T-helper 2 cell (primary cell): ENCODE measurements around the gene E2F1.

Experiments used
- DNase-seq, 5 experiments: peaks; one replicate each; pipeline versions ENCODE4 v3.0.0 to v3.0.0-alpha.2; 2012 to 2022
- total RNA-seq, 2 donors: gene quantifications; one replicate each; lab custom pipeline; 2026; lab: John Stamatoyannopoulos, UW

E2F1 gene
- 5.7 to 7.5 reads per million in 2 donors for total RNA-seq

- peak; percentile 90 to 97 (median 93) for DNase-seq
Observed at GRCh38 chr20:33686100-33686983, at the start of gene E2F1. TSS of gene E2F1 (minus strand) at chr20:33686385. CDS start at chr20:33686264, 121 bp downstream.

DNA sequence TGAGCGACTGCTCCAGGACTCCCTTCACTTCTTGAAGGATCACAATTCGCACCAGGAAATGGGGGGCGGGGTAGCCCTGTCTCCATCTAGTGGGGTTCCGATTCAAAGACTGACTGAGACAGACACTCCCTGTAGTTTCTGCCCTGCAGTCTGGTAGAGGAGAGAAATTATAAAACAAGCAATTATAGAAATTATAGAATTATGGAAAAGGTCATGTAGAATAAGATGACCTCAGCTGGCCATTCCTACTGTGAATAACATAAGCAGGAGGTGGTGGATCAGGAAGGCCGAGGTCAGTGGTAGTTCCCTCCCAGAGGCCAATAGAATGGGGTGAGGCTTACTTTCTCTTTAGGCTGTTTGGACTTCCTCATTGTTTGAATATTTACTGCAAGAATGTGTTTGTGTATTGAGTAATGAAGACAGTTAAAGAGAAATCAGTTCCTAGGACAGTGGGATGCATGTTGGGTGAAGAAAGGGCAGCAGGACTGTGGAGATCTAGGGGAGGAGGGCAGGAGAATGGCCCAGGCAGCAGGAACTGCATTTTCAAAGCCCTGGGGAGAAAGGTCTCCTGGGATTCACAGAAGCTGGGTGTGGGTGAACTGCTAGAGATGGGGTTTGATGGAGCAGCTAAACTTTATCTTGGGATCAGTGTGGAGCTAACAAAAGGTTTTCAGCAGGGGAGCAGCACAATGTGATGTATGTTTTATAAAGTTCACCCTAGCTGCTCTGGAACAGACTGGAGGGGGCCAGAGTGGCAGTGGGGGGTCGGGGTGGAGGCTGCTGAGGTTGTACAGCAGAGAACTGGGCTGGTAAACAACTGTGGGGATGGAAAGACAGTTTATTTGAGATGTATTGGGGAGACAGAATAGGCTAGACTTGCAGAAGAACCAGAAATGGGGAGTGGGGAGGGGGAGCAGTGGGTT is 47.7 kb upstream of the E2F1 start:
- DNase-seq, result no peak

GRCh38 chr20:33732166-33732970 is 46.2 kb upstream of the E2F1 start:
- peak in 4 of 5 experiments; percentile 59 to 84 (median 78) for DNase-seq

DNA sequence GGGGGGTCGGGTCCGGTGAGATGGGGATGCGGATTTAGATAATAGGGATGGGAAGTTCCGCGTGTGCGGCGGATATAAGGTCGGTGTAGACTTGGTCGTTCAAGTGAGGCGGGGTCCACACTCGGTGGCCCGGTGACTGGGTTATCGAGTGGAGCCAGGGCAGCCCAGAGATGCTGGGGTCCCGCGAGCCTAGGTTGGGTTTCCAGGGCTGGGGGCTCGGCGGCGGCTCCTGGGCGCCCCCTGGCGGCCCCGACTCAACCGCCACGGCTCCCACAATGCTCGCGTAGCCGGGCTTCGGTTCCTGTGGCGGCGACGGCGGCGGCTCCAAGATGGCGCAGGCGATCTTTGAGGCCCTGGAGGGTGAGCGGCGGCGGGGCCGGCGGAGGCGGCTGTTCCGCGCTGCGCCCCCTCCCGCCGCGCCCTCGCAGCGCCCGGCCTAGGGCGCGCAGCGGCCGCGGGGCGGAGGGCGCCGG is 45.5 kb upstream of the E2F1 start, which contains the start of gene ZNF341:
TSS of gene ZNF341 (plus strand) at position 304 of the 473 bp plus-strand sequence. CDS start at position 330, 26 bp downstream.
- DNase-seq, result peak; percentile 79 to 94 (median 83)

DNA sequence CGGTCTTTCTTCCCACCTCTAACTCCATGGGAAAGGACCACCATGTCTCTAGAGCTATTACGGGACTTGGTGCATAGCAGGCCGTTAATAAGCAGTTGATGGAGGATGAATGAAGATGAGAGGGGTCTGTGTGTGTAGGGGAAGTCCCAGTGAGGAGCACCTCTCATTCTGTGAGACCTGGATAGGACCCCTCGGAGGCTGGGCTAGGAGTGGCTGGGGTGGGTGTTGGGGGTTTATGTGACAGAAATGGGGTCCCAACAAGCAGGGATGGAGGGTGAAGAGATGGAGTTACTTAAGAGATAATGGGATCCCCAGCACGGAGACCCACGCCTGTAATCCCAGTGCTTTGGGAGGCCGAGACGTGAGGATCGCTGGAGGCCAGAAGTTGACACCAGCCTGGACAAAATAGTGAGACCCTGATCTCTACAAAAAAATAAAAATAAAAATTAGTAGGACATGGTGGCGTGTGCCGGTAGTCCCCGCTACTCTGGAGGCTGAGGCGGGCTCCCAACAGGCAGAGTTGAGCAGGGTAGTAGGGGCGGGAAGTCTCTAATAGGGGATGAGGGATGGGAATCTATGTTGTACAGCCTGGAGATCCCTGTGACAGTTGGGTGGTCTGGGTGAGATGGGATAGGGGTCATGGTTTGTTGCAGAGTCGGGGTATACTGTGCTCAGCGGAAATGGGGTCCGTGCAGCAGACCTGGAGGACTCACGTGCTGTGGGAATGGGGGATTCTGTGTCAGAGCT is 44.9 kb upstream of the E2F1 start:
- no peak for DNase-seq

DNA sequence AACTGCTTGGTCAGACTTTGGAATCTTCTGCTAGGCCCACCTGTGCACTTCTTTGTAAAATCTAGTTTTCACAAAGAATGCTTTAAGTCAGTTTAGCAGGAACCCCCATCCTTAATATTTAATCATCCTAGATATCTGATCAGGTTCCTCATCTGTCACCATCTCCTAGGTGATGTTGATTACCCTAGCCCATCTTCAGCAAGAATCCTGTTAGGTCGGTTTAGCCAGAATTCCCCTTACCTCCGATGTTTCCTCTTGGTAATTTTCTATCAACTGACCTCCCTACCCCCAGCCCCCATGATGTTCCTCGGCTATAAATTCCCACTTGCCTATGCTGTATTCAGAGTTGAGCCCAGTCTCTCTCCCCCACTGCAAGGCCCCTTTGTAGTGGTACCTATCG is 42.9 kb upstream of the E2F1 start:
- DNase-seq, result no peak

DNA sequence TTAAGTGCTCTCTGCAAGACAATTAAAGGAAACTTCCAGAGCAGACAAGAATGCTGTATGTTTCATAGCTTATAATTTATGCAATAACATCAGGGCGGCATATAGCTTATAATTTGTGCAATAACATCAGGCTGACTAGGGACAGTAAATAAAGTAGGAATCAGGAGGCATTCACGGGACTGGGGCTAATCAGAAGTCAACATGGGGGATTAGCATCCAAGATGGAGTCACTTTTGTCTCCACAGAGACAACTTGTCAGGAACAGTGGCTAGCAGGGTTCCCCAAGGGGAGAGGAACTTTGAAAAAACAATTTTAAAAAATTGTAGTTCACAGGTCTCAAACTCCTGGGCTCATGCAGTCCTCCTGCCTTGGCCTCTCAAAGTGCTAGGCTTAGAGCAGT is 42.3 kb upstream of the E2F1 start:
- DNase-seq, result no peak

DNA sequence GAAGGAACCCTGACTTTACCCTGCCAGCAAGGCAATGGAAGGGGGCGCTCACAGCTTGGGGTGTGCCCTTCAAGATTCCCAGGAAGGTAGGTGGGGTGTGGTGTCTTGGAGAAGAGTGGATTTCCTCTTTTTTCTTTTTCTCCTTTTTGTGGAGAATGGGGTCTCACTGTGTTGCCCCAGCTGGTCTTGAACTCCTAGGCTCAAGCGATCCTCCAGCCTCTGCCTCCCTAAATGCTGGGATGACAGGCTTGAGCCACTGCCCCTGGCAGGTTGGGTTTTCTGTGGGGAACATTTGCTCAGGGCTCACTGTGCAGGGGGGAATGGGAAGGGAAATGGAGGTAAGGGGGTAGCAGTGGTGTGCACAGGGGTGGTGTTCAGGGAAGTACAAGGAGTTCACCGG is 41.6 kb upstream of the E2F1 start:
- no peak for DNase-seq

GRCh38 chr20:33727115-33727479 is 40.9 kb upstream of the E2F1 start:
- DNase-seq, result no peak

GRCh38 chr20:33725607-33726264 is 39.6 kb upstream of the E2F1 start:
- no peak for DNase-seq

DNA sequence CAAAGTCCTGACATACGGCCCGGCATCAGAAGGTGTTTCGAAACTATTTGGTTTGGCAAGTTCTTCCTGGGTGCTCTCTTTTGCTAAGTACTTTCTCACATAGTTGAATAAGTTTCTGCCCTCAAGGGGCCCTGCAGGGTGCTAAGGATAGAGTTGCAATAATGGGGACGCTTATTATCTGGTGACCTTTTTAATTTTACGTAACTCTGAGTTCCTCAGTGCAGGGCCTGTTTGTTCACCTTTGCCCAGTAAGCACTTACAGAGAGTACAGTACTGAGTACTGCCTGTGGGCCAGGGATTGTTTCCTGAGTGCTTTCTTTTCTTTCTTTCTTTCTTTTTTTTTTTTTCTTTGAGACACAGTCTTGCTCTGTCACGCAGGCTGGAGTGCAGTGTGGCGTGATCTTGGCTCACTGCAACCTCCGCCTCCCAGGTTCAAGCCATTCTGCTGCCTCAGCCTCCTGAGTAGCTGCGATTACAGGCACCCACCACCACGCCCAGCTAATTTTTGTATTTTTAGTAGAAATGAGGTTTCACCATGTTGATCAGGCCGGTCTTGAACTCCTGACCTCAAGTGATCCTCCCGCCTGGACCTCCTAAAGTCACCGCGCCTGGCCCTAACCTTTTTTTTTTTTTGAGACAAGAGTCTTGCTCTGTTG is 38.4 kb upstream of the E2F1 start:
- no peak for DNase-seq

DNA sequence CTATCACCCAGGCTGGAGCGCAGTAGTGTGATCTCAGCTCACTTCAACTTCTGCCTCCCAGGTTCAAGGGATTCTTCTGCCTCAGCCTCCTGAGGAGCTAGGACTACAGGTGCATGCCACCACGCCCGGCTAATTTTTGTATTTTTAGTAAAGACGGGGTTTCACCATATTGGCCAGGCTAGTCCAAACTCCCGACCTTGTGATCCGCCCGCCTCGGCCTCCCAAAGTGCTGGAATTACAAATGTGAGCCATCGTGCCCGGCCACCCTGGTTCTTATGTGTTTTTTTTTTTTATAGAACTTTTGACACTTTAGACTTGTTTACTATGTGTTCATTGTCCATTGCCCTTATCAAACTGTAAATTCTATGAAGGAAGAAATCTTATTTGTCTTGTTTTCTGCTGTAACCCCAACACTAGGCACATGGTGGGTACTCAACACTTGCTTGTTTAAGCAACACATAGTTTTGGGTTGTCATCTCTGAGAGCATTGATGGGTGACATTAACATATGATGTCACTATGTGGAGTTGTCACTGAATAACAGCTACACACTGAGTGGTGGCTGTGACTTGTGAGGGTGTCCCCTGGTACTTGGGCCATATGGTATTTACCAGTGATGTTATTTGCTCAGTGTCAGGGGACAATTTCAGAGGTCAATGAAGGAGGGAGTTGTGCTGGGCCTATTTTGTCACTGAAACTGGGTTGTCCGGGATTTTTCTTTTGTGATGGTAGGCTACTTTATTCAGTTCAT is 35.4 kb upstream of the E2F1 start:
- no peak for DNase-seq

- peak; percentile 64 to 98 (median 82) for DNase-seq
Observed at GRCh38 chr20:33719989-33720709, 34.0 kb upstream of the E2F1 start, which contains the start of gene PXMP4. TSS of gene PXMP4 (minus strand) at chr20:33720310. CDS start at chr20:33720207, 103 bp downstream.

GRCh38 chr20:33719277-33719988 is 33.2 kb upstream of the E2F1 start:
- peak in 1 of 5 experiments; percentile 12 for DNase-seq

DNA sequence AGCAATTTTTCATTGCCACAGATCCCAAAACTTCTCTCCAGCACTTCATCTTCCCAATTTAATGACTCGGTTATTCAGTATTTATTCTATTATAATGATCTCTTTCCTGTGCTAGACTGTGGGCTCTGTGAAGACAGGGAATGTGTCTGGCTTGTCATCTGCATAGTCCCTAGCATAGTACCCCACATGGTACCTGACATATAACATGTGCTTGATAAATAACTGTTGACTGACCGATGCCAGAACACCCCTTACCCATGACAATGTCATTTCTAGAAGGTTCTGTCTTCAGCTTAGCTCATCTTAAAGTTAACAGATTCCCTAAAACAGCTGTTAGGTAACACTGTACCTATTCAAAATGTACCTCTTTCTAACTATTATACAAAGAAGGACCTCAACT is 30.3 kb upstream of the E2F1 start:
- no peak for DNase-seq

- no peak for DNase-seq
Observed at GRCh38 chr20:33713865-33714367, 27.7 kb upstream of the E2F1 start.

DNA sequence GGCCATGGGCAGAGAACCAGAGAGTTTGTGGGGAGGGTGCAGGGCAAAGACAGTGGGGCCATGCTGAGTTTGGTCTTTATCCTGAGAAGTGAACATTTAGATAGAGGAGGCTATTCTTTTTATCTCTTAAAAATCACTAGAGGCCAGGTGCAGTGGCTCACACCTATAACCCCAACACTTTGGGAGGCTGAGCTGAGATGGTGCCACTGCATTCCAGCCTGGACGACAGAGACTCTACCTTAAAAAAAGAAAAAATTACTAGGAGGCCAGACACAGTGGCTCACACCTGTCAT is 25.2 kb upstream of the E2F1 start:
- no peak for DNase-seq
